Spinal cord (tissue), 10 donors: ENCODE data around the gene TAS1R3. TPM values are rescaled to one million over a fixed set of nuclear protein-coding genes. Genes with fewer than 3 reads are reported as not detected.

Source experiments
- DNase-seq, 6 donors: peaks; one replicate each; pipeline versions ENCODE4 v3.0.0 to v3.0.0-alpha.2; 2013 to 2015; ENCODE audit warnings: low spot score in 6 of 6, low read depth in 4 of 6
- H3K27ac ChIP-seq: one replicate; pipeline ENCODE4 v1.5.1; 2013; ENCODE audit warnings: low read depth, low read length, control low read depth
- H3K27me3 ChIP-seq: one replicate; pipeline ENCODE4 v1.6.1; 2013; ENCODE audit warnings: low read length; ENCODE audit not compliant: control insufficient read depth, insufficient read depth
- H3K36me3 ChIP-seq: one replicate; pipeline ENCODE4 v1.6.1; 2013; ENCODE audit warnings: low read length; ENCODE audit not compliant: control insufficient read depth, insufficient read depth
- H3K4me1 ChIP-seq: one replicate; pipeline ENCODE4 v1.6.1; 2013; ENCODE audit warnings: low read length; ENCODE audit not compliant: control insufficient read depth, insufficient read depth
- H3K4me3 ChIP-seq: one replicate; pipeline ENCODE4 v1.5.1; 2013; ENCODE audit warnings: low read depth, low read length, control low read depth
- H3K9me3 ChIP-seq: one replicate; pipeline ENCODE4 v1.6.1; 2013; ENCODE audit warnings: low read length; ENCODE audit not compliant: control insufficient read depth, insufficient read depth
- WGBS: methylation state at CpG from one replicate; pipeline ENCODE4 v1.1.5; 2013; ENCODE audit warnings: missing lambda C conversion rate; ENCODE audit not compliant: insufficient coverage; 5-methylcytosine and 5-hydroxymethylcytosine counted together
- polyA plus RNA-seq, 2 donors: library from polyadenylated mRNA; unstranded; fragments of 120-200 nt; gene quantifications; one replicate each; pipeline ENCODE4 v1.2.1, GENCODE V29; 2013; ENCODE audit not compliant: insufficient read length in 2 of 2
- total RNA-seq, 2 donors: library from RNA; depleted of rRNA in 1 of 2; stranded (reverse); fragments of 120-200 nt in 1 of 2; fragments of >200 nt in 1 of 2; gene quantifications; one replicate each; pipeline versions ENCODE4 v1.2.3 to v1.2.4, GENCODE V29; 2013 to 2014
- donor health status: healthy.

The TAS1R3 gene
- total and polyA plus RNA-seq, 4 donors = 0.10 to 0.98 (median 0.65) TPM

GRCh38 chr1:1330366-1331067 is 563 bp upstream of the TAS1R3 start:
- 75% methylated on average over 15 of the region's 15 CpGs for WGBS
- H3K9me3 ChIP-seq = no peaks in the 10 kb centered on the region
- DNase-seq = no peak
- no peaks in the 10 kb centered on the region for H3K27me3 ChIP-seq
- peaks cover 24% of the 10 kb centered on the region for H3K4me1 ChIP-seq
- H3K36me3 ChIP-seq = peaks cover 93% of the 10 kb centered on the region
- H3K4me3 ChIP-seq = no peak overlapping the region
- H3K27ac ChIP-seq = no peak overlapping the region

GRCh38 chr1:1332031-1332755 is 1.1 kb downstream of the TAS1R3 start:
- H3K4me3 ChIP-seq = no peak overlapping the region
- 83% methylated on average over 56 of the region's 57 CpGs for WGBS
- peaks cover 93% of the 10 kb centered on the region for H3K36me3 ChIP-seq
- peaks cover 13% of the 10 kb centered on the region for H3K4me1 ChIP-seq
- no peak overlapping the region for H3K27ac ChIP-seq
- H3K9me3 ChIP-seq = no peaks in the 10 kb centered on the region
- no peak for DNase-seq
- H3K27me3 ChIP-seq = no peaks in the 10 kb centered on the region

GRCh38 chr1:1332774-1333480 is 1.8 kb downstream of the TAS1R3 start:
- H3K4me1 ChIP-seq = peaks cover 13% of the 10 kb centered on the region
- no peak overlapping the region for H3K4me3 ChIP-seq
- 92% methylated on average over 48 of the region's 48 CpGs for WGBS
- DNase-seq = no peak
- no peak overlapping the region for H3K27ac ChIP-seq
- H3K27me3 ChIP-seq = no peaks in the 10 kb centered on the region
- H3K9me3 ChIP-seq = no peaks in the 10 kb centered on the region
- peaks cover 93% of the 10 kb centered on the region for H3K36me3 ChIP-seq

- DNase-seq = no peak
- Histone ChIP-seq H3K27me3 (no peaks in the 10 kb centered on the region), H3K27ac (no peak overlapping the region), H3K9me3 (no peaks in the 10 kb centered on the region), H3K4me3 (no peak overlapping the region), H3K4me1 (peaks cover 13% of the 10 kb centered on the region), H3K36me3 (peaks cover 93% of the 10 kb centered on the region)
- WGBS = 87% methylated on average over 36 of the region's 36 CpGs
Measured at GRCh38 chr1:1333551-1334241, 2.6 kb downstream of the TAS1R3 start.

- H3K4me1 ChIP-seq = peaks cover 13% of the 10 kb centered on the region
- no peaks in the 10 kb centered on the region for H3K9me3 ChIP-seq
- DNase-seq = no peak
- no peak overlapping the region for H3K4me3 ChIP-seq
- no peak overlapping the region for H3K27ac ChIP-seq
- H3K27me3 ChIP-seq = no peaks in the 10 kb centered on the region
- 52% methylated on average over 11 of the region's 11 CpGs for WGBS
- H3K36me3 ChIP-seq = peaks cover 93% of the 10 kb centered on the region
Measured at GRCh38 chr1:1334835-1335234, 3.8 kb downstream of the TAS1R3 start.

GRCh38 chr1:1335283-1335682 is 4.2 kb downstream of the TAS1R3 start:
- WGBS = 67% methylated on average over 7 of the region's 16 CpGs
- no peak overlapping the region for H3K27ac ChIP-seq
- no peaks in the 10 kb centered on the region for H3K27me3 ChIP-seq
- peaks cover 94% of the 10 kb centered on the region for H3K36me3 ChIP-seq
- no peak for DNase-seq
- peaks cover 13% of the 10 kb centered on the region for H3K4me1 ChIP-seq
- H3K9me3 ChIP-seq = no peaks in the 10 kb centered on the region
- no peak overlapping the region for H3K4me3 ChIP-seq

- Histone ChIP-seq H3K4me3 (no peak overlapping the region), H3K36me3 (peaks cover 94% of the 10 kb centered on the region), H3K27me3 (no peaks in the 10 kb centered on the region), H3K4me1 (peaks cover 7% of the 10 kb centered on the region), H3K27ac (no peak overlapping the region), H3K9me3 (no peaks in the 10 kb centered on the region)
- no peak for DNase-seq
- 83% methylated on average over 18 of the region's 21 CpGs for WGBS
Measured at GRCh38 chr1:1335792-1336248, 4.7 kb downstream of the TAS1R3 start.

GRCh38 chr1:1336446-1336845 is 5.4 kb downstream of the TAS1R3 start:
- H3K27ac ChIP-seq = no peak overlapping the region
- no peaks in the 10 kb centered on the region for H3K9me3 ChIP-seq
- WGBS = 89% methylated on average over 25 of the region's 26 CpGs
- H3K4me3 ChIP-seq = no peak overlapping the region
- peaks cover 94% of the 10 kb centered on the region for H3K36me3 ChIP-seq
- peaks cover 1% of the 10 kb centered on the region for H3K4me1 ChIP-seq
- DNase-seq = no peak
- H3K27me3 ChIP-seq = no peaks in the 10 kb centered on the region
